Body of pancreas (tissue), 4 donors: ENCODE results near the gene BRME1. TPM values are rescaled to one million over a fixed set of nuclear protein-coding genes. Genes with fewer than 3 reads are reported as not detected.

Experiments
- ATAC-seq: fragments of 150-250 bp; one replicate; pipeline ENCODE4 v1.9.1; 2016
- DNase-seq, 4 donors: peaks; one replicate each; pipeline ENCODE4 v3.0.0-alpha.2; 2019
- H3K27ac ChIP-seq, 4 donors: fragments of 200-600 bp; sonication (generic); 1 replicate in 3 of 4; 2 replicates in 1 of 4; pipeline versions ENCODE4 v1.5.1 to v1.6.1; 2016 to 2019; ENCODE audit warnings: mild to moderate bottlenecking in 1 of 4, mixed read lengths in 1 of 4, moderate library complexity in 1 of 4
- H3K27me3 ChIP-seq, 2 donors: fragments of 200-600 bp; sonication (generic); one replicate each; pipeline ENCODE4 v1.6.0; 2016; ENCODE audit warnings: mild to moderate bottlenecking in 1 of 2
- H3K36me3 ChIP-seq, 2 donors: fragments of 200-600 bp; sonication (generic); replicated peaks in 1 of 2; 2 replicates each; pipeline ENCODE4 v1.5.1; 2016; ENCODE audit warnings: low read depth in 2 of 2; ENCODE audit not compliant: insufficient read depth in 1 of 2
- H3K4me1 ChIP-seq: fragments of 200-600 bp; sonication (generic); one replicate; pipeline ENCODE4 v1.6.0; 2016
- H3K4me3 ChIP-seq, 2 donors: fragments of 200-600 bp; sonication (generic); 1 replicate in 1 of 2; 2 replicates in 1 of 2; pipeline ENCODE4 v1.5.1; 2016 to 2019
- H3K9me3 ChIP-seq, 3 donors: fragments of 200-600 bp; sonication (generic); 1 replicate in 2 of 3; 2 replicates in 1 of 3; pipeline ENCODE4 v1.5.1; 2016
- POLR2A ChIP-seq, 3 donors: fragments of 450-650 bp; IDR thresholded peaks; one replicate each; pipeline ENCODE4 v1.6.1; 2016; ENCODE audit warnings: antibody characterized with exemption in 3 of 3, mild to moderate bottlenecking in 2 of 3
- WGBS, 2 donors: methylation state at CpG; one replicate each; pipeline ENCODE4 v1.1.5; 2017; 5-methylcytosine and 5-hydroxymethylcytosine counted together
- intact Hi-C: fragments of 100-400 bp; cut with DNase I; formaldehyde crosslinking; loops from one replicate; pipeline ENCODE4 v1.15.1; 2023
- total RNA-seq, 2 donors: library from RNA; depleted of rRNA; stranded (reverse); fragments of >200 nt; gene quantifications; one replicate each; pipeline ENCODE4 v1.1.0, GENCODE V29; 2016
- TF ChIP-seq, protein P1 (sequence below), 7 experiments: fragments of 450-650 bp in 4 of 7; fragments of 200-600 bp in 3 of 7; sonication (generic) in 3 of 7; IDR thresholded peaks; one replicate each; pipeline ENCODE4 v1.5.1; 2016 to 2019; ENCODE audit warnings: antibody characterized with exemption in 7 of 7

The BRME1 gene
- total RNA-seq, 2 donors from 2014 or later = 3.0 to 4.9 TPM

DNA sequence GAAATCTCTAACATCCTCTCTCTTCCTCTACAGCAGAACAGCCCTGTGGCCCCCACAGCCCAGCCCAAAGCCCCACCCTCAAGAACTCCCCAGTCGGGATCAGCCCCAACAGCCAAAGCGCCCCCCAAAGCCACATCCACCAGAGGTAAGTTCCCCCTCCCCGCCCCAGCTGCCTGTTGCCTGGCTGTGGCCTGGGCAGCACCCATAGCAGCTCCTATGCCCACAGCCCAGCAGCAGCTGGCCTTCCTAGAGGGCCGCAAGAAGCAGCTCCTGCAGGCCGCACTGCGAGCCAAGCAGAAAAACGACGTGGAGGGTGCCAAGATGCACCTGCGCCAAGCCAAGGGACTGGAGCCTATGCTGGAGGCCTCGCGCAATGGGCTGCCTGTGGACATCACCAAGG lies 14.6 kb upstream of the BRME1 start:
- TF ChIP-seq, protein P1, sequence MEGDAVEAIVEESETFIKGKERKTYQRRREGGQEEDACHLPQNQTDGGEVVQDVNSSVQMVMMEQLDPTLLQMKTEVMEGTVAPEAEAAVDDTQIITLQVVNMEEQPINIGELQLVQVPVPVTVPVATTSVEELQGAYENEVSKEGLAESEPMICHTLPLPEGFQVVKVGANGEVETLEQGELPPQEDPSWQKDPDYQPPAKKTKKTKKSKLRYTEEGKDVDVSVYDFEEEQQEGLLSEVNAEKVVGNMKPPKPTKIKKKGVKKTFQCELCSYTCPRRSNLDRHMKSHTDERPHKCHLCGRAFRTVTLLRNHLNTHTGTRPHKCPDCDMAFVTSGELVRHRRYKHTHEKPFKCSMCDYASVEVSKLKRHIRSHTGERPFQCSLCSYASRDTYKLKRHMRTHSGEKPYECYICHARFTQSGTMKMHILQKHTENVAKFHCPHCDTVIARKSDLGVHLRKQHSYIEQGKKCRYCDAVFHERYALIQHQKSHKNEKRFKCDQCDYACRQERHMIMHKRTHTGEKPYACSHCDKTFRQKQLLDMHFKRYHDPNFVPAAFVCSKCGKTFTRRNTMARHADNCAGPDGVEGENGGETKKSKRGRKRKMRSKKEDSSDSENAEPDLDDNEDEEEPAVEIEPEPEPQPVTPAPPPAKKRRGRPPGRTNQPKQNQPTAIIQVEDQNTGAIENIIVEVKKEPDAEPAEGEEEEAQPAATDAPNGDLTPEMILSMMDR (IDR thresholded peaks at IDR 0.05) = no peak
- Histone ChIP-seq H3K27ac (no peak overlapping the region), H3K4me1 (no peaks in the 10 kb centered on the region), H3K9me3 (no peaks in the 10 kb centered on the region), H3K4me3 (no peak overlapping the region), H3K27me3 (no peaks in the 10 kb centered on the region), H3K36me3 (peaks cover 13 to 29% of the 10 kb centered on the region in 2 donors)
- DNase-seq (no peak), ATAC-seq (no peak)
- intact Hi-C loops = no loop called here
- 94 to 100% methylated on average over 1 to 6 of the region's 11 CpGs for WGBS, 2 donors

DNA sequence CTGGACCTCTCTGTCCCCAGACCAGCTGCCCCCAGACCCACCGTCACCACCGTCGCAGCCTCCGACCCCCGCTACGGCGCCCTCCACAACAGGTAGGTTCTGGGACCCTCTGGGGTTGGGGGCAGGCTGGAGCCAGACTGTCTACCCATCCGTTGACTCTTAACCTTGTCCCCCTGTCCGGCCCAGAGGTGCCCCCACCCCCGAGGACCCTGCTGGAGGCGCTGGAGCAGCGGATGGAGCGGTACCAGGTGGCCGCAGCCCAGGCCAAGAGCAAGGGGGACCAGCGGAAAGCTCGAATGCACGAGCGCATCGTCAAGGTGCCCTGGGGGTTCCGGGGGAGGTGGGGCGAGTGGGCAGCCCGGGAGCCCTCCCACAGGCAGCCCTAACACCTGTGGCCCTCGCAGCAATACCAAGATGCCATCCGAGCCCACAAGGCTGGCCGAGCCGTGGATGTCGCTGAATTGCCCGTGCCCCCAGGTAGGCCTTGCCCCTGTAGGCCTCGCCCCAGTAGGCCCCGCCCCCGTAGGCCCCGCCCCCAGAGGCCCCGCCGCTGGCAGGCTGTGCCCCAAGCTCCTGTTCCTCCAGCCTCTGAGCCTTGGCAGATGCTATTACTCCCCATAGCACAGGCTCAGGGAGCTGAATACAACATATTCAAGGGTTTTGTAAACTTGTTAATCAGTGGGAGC lies 13.0 kb upstream of the BRME1 start:
- TF ChIP-seq POLR2A (IDR thresholded peaks at IDR 0.05) = no peak
- TF ChIP-seq, protein P1 (IDR thresholded peaks at IDR 0.05) = no peak
- 91 to 99% methylated on average over 19 to 24 of the region's 34 CpGs for WGBS, 2 donors
- ATAC-seq (no peak), DNase-seq (no peak)
- Histone ChIP-seq H3K4me1 (no peaks in the 10 kb centered on the region), H3K27ac (no peak overlapping the region), H3K4me3 (no peak overlapping the region), H3K9me3 (no peaks in the 10 kb centered on the region), H3K27me3 (no peaks in the 10 kb centered on the region), H3K36me3 (peaks cover 13 to 29% of the 10 kb centered on the region in 2 donors)
- intact Hi-C loops = no loop called here

DNA sequence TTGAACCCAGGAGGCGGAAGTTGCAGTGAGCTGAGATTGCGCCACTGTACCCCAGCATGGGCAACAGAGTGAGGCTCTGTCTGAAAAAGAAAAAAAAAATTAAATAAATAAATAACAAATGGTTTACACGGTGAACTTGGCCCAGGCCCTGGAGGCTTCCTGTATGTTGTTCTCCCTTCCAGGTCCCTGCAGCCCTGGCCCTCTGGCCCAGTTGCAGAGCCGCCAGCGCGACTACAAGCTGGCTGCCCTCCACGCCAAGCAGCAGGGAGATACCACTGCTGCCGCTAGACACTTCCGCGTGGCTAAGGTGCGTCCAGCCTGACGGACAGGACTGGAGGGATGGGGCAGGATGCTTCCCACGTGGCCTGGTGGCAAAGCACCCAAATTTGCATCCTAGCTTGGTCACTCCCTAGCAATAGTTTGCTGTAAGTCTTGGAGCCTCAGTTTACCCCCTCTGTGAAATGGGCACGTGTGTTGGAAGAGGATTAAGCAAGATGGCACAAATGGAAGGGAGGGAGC lies 12.0 kb upstream of the BRME1 start:
- Histone ChIP-seq H3K9me3 (no peaks in the 10 kb centered on the region), H3K27ac (no peak overlapping the region), H3K4me3 (no peak overlapping the region), H3K27me3 (no peaks in the 10 kb centered on the region), H3K4me1 (no peaks in the 10 kb centered on the region), H3K36me3 (peaks cover 13 to 28% of the 10 kb centered on the region in 2 donors)
- no peak for ATAC-seq
- TF ChIP-seq, protein P1 (IDR thresholded peaks at IDR 0.05) = no peak
- TF ChIP-seq POLR2A (IDR thresholded peaks at IDR 0.05) = no peak
- intact Hi-C loops = no loop called here
- no peak for DNase-seq
- 75 to 88% methylated on average over 14 of the region's 14 CpGs for WGBS, 2 donors

- Histone ChIP-seq H3K4me3 (no peak overlapping the region), H3K27me3 (no peaks in the 10 kb centered on the region), H3K27ac (no peak overlapping the region), H3K36me3 (peaks cover 0 to 23% of the 10 kb centered on the region in 2 donors), H3K9me3 (no peaks in the 10 kb centered on the region), H3K4me1 (peaks cover 1% of the 10 kb centered on the region)
- ATAC-seq (no peak), DNase-seq (no peak)
- intact Hi-C loops = no loop called here
- TF ChIP-seq, protein P1 (IDR thresholded peaks at IDR 0.05) = no peak
- no peak for TF ChIP-seq POLR2A (IDR thresholded peaks at IDR 0.05)
- 59 to 62% methylated on average over 3 of the region's 3 CpGs for WGBS, 2 donors
Measured at GRCh38 chr19:13914777-13915176, 8.9 kb upstream of the BRME1 start.

DNA sequence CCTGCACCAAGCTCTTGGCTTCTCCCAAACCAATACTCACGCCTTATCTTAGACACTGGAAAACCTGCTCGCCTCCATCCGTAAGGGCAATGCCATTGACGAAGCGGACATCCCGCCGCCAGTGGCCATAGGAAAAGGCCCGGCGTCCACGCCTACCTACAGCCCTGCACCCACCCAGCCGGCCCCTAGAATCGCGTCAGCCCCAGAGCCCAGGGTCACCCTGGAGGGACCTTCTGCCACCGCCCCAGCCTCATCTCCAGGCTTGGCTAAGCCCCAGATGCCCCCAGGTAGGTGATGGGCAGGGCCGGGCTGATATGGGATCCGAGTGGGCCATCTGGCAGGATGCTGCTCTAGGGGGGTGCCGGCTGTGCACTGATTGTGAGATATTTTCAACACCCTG lies 7.4 kb upstream of the BRME1 start:
- ATAC-seq (no peak), DNase-seq (no peak)
- Histone ChIP-seq H3K4me3 (no peak overlapping the region), H3K36me3 (peaks cover 0 to 23% of the 10 kb centered on the region in 2 donors), H3K4me1 (peaks cover 15% of the 10 kb centered on the region), H3K27me3 (no peaks in the 10 kb centered on the region), H3K27ac (no peak overlapping the region), H3K9me3 (no peaks in the 10 kb centered on the region)
- intact Hi-C loops = no loop called here
- 88 to 91% methylated on average over 9 to 17 of the region's 17 CpGs for WGBS, 2 donors
- no peak for TF ChIP-seq POLR2A (IDR thresholded peaks at IDR 0.05)
- TF ChIP-seq, protein P1 (IDR thresholded peaks at IDR 0.05) = no peak
